SK-N-SH (cell line): Measurements from ENCODE around the gene RNF148. TPM values are rescaled to one million over a fixed set of nuclear protein-coding genes. Genes with fewer than 3 reads are reported as not detected.

Experiments used
- CTCF ChIA-PET: fragments of 300-600, 350-600 bp; formaldehyde crosslinking; extraction: SDS; loops from one replicate; lab custom pipeline; 2021; lab: Yijun Ruan, JAX
- POLR2A ChIA-PET: fragments of 350-600 bp; sonication (Branson Sonifier 250); formaldehyde crosslinking; extraction: SDS; loops from one replicate; lab custom pipeline; 2020; ENCODE audit warnings: antibody characterized with exemption, inconsistent platforms; lab: Yijun Ruan, JAX
- DNase-seq: peaks from one replicate; pipeline ENCODE4 v3.0.0; 2012
- H2AFZ ChIP-seq: fragments of 200-600 bp; sonication (generic); 2 replicates; pipeline ENCODE4 v1.8.1; 2016; ENCODE audit warnings: antibody characterized with exemption, mild to moderate bottlenecking, low read depth
- H3F3A ChIP-seq: fragments of 200-600 bp; sonication (generic); replicated peaks from 2 replicates; pipeline ENCODE3; 2016; ENCODE audit warnings: antibody characterized with exemption, mild to moderate bottlenecking; ENCODE audit not compliant: insufficient read depth
- H3K27ac ChIP-seq, 2 experiments: fragments of 200-500 bp in 1 of 2; fragments of 200-600 bp in 1 of 2; sonication (Bioruptor generic) in 1 of 2; sonication (generic), shearing (Covaris generic) in 1 of 2; 2 replicates each; pipeline versions ENCODE4 v1.5.1 to v1.6.1; 2014 to 2016; ENCODE audit warnings: low read depth in 2 of 2, inconsistent platforms in 1 of 2, low read length in 1 of 2, mild to moderate bottlenecking in 1 of 2, mixed read lengths in 1 of 2
- H3K27me3 ChIP-seq: fragments of 200-600 bp; sonication (generic), shearing (Covaris generic); 2 replicates; pipeline ENCODE4 v1.6.1; 2016; ENCODE audit warnings: mixed run types; ENCODE audit not compliant: insufficient read depth
- H3K36me3 ChIP-seq, 2 experiments: fragments of 200-500 bp in 1 of 2; fragments of 200-600 bp in 1 of 2; sonication (Bioruptor generic) in 1 of 2; sonication (generic) in 1 of 2; replicated peaks in 1 of 2; 2 replicates each; pipeline versions ENCODE3 to v1.5.1; 2014 to 2016; ENCODE audit warnings: low read length in 1 of 2, mild to moderate bottlenecking in 1 of 2; ENCODE audit not compliant: insufficient read depth in 2 of 2, control insufficient read depth in 1 of 2
- H3K4me1 ChIP-seq, 2 experiments: fragments of 200-500 bp in 1 of 2; fragments of 200-600 bp in 1 of 2; sonication (Bioruptor generic) in 1 of 2; sonication (generic), shearing (Covaris generic) in 1 of 2; 2 replicates each; pipeline versions ENCODE4 v1.5.1 to v1.6.1; 2014 to 2016; ENCODE audit warnings: low read depth in 1 of 2, low read length in 1 of 2, mixed run types in 1 of 2; ENCODE audit not compliant: insufficient read depth in 2 of 2, control insufficient read depth in 1 of 2
- H3K4me2 ChIP-seq: fragments of 200-600 bp; sonication (generic), shearing (Covaris generic); 2 replicates; pipeline ENCODE4 v1.6.1; 2017; ENCODE audit warnings: mixed run types
- H3K4me3 ChIP-seq, 2 experiments: fragments of 200-500 bp in 1 of 2; fragments of 200-600 bp in 1 of 2; sonication (Bioruptor generic) in 1 of 2; sonication (generic), shearing (Covaris generic) in 1 of 2; 2 replicates each; pipeline versions ENCODE4 v1.5.1 to v1.8.1; 2014 to 2016; ENCODE audit warnings: low read depth in 2 of 2, inconsistent platforms in 1 of 2, low read length in 1 of 2, mild to moderate bottlenecking in 1 of 2, mixed read lengths in 1 of 2, moderate library complexity in 1 of 2
- H3K79me2 ChIP-seq: fragments of 200-600 bp; sonication (generic); 2 replicates; pipeline ENCODE4 v1.8.1; 2017; ENCODE audit warnings: mild to moderate bottlenecking; ENCODE audit not compliant: insufficient read depth
- H3K9ac ChIP-seq: fragments of 200-600 bp; sonication (generic); 2 replicates; pipeline ENCODE4 v1.6.1; 2017; ENCODE audit warnings: mixed run types
- H3K9me2 ChIP-seq: fragments of 200-600 bp; sonication (generic); 2 replicates; pipeline ENCODE4 v1.6.1; 2017; ENCODE audit warnings: mixed run types
- H3K9me3 ChIP-seq: fragments of 200-600 bp; sonication (generic); 2 replicates; pipeline ENCODE4 v1.6.1; 2017; ENCODE audit warnings: mixed run types, mild to moderate bottlenecking, moderate library complexity
- H4K20me1 ChIP-seq: fragments of 200-600 bp; sonication (generic); 2 replicates; pipeline ENCODE4 v1.6.1; 2017; ENCODE audit warnings: mild to moderate bottlenecking, mixed run types; ENCODE audit not compliant: insufficient read depth
- CHD2 ChIP-seq: fragments of 150-350 bp; IDR thresholded peaks from 2 replicates; pipeline ENCODE4 v1.6.1; 2018; ENCODE audit warnings: low read length; ENCODE audit not compliant: partially characterized antibody
- CTCF ChIP-seq: fragments of 200-600 bp; sonication (generic); IDR thresholded peaks from 2 replicates; pipeline ENCODE4 v1.6.1; 2017; ENCODE audit warnings: antibody characterized with exemption, mild to moderate bottlenecking, moderate library complexity
- EZH2phosphoT487 ChIP-seq: fragments of 200-600 bp; sonication (generic); IDR thresholded peaks from 2 replicates; pipeline ENCODE4 v1.6.1; 2017; ENCODE audit warnings: low read depth, mixed run types, mild to moderate bottlenecking, antibody characterized with exemption, moderate library complexity, borderline replicate concordance
- FOSL2 ChIP-seq: IDR thresholded peaks from 2 replicates; pipeline ENCODE4 v1.4.0; 2012; ENCODE audit warnings: low read depth, mild to moderate bottlenecking, moderate library complexity, borderline replicate concordance
- FOXJ3 ChIP-seq: sonication (generic); formaldehyde crosslinking; IDR thresholded peaks from 2 replicates; pipeline ENCODE4 v1.5.1; 2020; ENCODE audit warnings: mild to moderate bottlenecking, missing genetic modification reagents
- GABPA ChIP-seq: IDR thresholded peaks from 2 replicates; pipeline ENCODE4 v1.4.0; 2012; ENCODE audit warnings: low read depth, mild to moderate bottlenecking
- JUND ChIP-seq: IDR thresholded peaks from 2 replicates; pipeline ENCODE4 v1.4.0; 2012
- MXI1 ChIP-seq: IDR thresholded peaks from 2 replicates; pipeline ENCODE4 v1.6.1; 2012; ENCODE audit warnings: mild to moderate bottlenecking, low read depth, low read length, improper control_type of control experiment
- PBX3 ChIP-seq: IDR thresholded peaks from 2 replicates; pipeline ENCODE4; 2012
- RAD21 ChIP-seq: IDR thresholded peaks from 2 replicates; pipeline ENCODE4 v1.6.1; 2012; ENCODE audit warnings: mild to moderate bottlenecking, low read length
- RFX5 ChIP-seq: IDR thresholded peaks from 2 replicates; pipeline ENCODE4 v1.6.1; 2012; ENCODE audit warnings: mild to moderate bottlenecking, improper control_type of control experiment, low read length
- SMC3 ChIP-seq: IDR thresholded peaks from 2 replicates; pipeline ENCODE4 v1.6.1; 2012; ENCODE audit warnings: low read depth, low read length, improper control_type of control experiment
- TAF1 ChIP-seq: IDR thresholded peaks from 2 replicates; pipeline ENCODE4 v1.6.1; 2012; ENCODE audit warnings: low read depth, mild to moderate bottlenecking, low read length, moderate library complexity, borderline replicate concordance
- TEAD4 ChIP-seq: IDR thresholded peaks from 2 replicates; pipeline ENCODE4 v1.4.0; 2012; ENCODE audit warnings: mild to moderate bottlenecking, borderline replicate concordance; ENCODE audit not compliant: insufficient read depth
- USF1 ChIP-seq: IDR thresholded peaks from 2 replicates; pipeline ENCODE4 v1.4.0; 2012; ENCODE audit warnings: low read depth, borderline replicate concordance
- USF2 ChIP-seq: fragments of 150-350 bp; IDR thresholded peaks from 2 replicates; pipeline ENCODE4 v1.6.1; 2017; ENCODE audit warnings: antibody characterized with exemption, low read length, low read depth, borderline replicate concordance
- YY1 ChIP-seq: IDR thresholded peaks from 2 replicates; pipeline ENCODE4 v1.4.0; 2012; ENCODE audit warnings: low read depth, mild to moderate bottlenecking
- ZBTB33 ChIP-seq: IDR thresholded peaks from 2 replicates; pipeline ENCODE4 v1.4.0; 2012; ENCODE audit warnings: low read depth, borderline replicate concordance
- WGBS: methylation state at CpG from one replicate; pipeline ENCODE4 v1.1.6; 2017; ENCODE audit warnings: low lambda C conversion rate; 5-methylcytosine and 5-hydroxymethylcytosine counted together
- polyA plus RNA-seq, 3 experiments: library from polyadenylated mRNA; depleted of rRNA; stranded (reverse); fragments of >200 nt; gene quantifications; 2 replicates each; pipeline ENCODE4 v1.2.3, GENCODE V29; 2012

The RNF148 gene
- polyA plus RNA-seq, 1 of the 3 experiments (the other 2 are of a cell fraction) = not detected

GRCh38 chr7:122677149-122677548 lies 25.6 kb downstream of the RNF148 start:
- ChIA-PET CTCF (interaction anchor here (1.2 kb wide), 1 partner anchor 10 kb away, joined by 4 read pairs; no protein-coding TSS in a partner anchor), POLR2A (no interaction called here)
- 0% methylated on average over 1 of the region's 1 CpG for WGBS
- H3K27ac ChIP-seq = no peak overlapping the region
- no peaks in the 10 kb centered on the region for H3K4me1 ChIP-seq
- DNase-seq = no peak
- no peaks in the 10 kb centered on the region for H3F3A ChIP-seq
- H3K4me3 ChIP-seq = no peak overlapping the region
- H3K9me2 ChIP-seq = no peaks in the 10 kb centered on the region
- no peak for TF ChIP-seq FOXJ3 (CRISPR knock-in tag)
- no peak for TF ChIP-seq RAD21
- TF ChIP-seq YY1 = no peak
- no peak for TF ChIP-seq PBX3
- no peak for TF ChIP-seq GABPA
- TF ChIP-seq TAF1 = no peak
- no peak for TF ChIP-seq USF1
- no peak for TF ChIP-seq ZBTB33
- TF ChIP-seq FOSL2 = no peak
- no peak for TF ChIP-seq MXI1
- no peak for TF ChIP-seq SMC3
- TF ChIP-seq TEAD4 = no peak
- no peak for TF ChIP-seq RFX5
- TF ChIP-seq CTCF = no peak
- no peak for TF ChIP-seq CHD2
- TF ChIP-seq EZH2phosphoT487 = no peak
- no peak for TF ChIP-seq USF2
- no peak for TF ChIP-seq JUND
- H3K79me2 ChIP-seq = no peaks in the 10 kb centered on the region
- no peak overlapping the region for H3K4me2 ChIP-seq
- no peaks in the 10 kb centered on the region for H3K36me3 ChIP-seq
- peaks cover 10% of the 10 kb centered on the region; the same call in 1 of the 2 replicates for H3K27me3 ChIP-seq
- no peak overlapping the region for H3K9ac ChIP-seq
- no peak overlapping the region for H2AFZ ChIP-seq
- no peaks in the 10 kb centered on the region for H4K20me1 ChIP-seq
- no peaks in the 10 kb centered on the region for H3K9me3 ChIP-seq
